Keratinocyte (primary cell): ENCODE measurements around the gene PPOX.

Experiments used
- EZH2 ChIP-seq: IDR thresholded peaks from one replicate; pipeline ENCODE4 v1.6.1; 2012; ENCODE audit warnings: inconsistent platforms, mild to moderate bottlenecking, low read length, moderate library complexity
- TF ChIP-seq, protein P1 (sequence below), 3 experiments: IDR thresholded peaks in 1 of 3; conservative IDR thresholded peaks in 1 of 3; optimal IDR thresholded peaks in 1 of 3; 2 replicates in 2 of 3; 3 replicates in 1 of 3; pipeline versions ENCODE3 to v1.5.1; 2011; ENCODE audit warnings: low read length in 3 of 3, mild to moderate bottlenecking in 3 of 3, moderate library complexity in 2 of 3, control low read depth in 1 of 3, inconsistent platforms in 1 of 3; ENCODE audit not compliant: insufficient read depth in 2 of 3; ENCODE audit errors: extremely low read depth in 1 of 3

- TF ChIP-seq, protein P1, sequence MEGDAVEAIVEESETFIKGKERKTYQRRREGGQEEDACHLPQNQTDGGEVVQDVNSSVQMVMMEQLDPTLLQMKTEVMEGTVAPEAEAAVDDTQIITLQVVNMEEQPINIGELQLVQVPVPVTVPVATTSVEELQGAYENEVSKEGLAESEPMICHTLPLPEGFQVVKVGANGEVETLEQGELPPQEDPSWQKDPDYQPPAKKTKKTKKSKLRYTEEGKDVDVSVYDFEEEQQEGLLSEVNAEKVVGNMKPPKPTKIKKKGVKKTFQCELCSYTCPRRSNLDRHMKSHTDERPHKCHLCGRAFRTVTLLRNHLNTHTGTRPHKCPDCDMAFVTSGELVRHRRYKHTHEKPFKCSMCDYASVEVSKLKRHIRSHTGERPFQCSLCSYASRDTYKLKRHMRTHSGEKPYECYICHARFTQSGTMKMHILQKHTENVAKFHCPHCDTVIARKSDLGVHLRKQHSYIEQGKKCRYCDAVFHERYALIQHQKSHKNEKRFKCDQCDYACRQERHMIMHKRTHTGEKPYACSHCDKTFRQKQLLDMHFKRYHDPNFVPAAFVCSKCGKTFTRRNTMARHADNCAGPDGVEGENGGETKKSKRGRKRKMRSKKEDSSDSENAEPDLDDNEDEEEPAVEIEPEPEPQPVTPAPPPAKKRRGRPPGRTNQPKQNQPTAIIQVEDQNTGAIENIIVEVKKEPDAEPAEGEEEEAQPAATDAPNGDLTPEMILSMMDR (optimal IDR thresholded peaks at IDR 0.05 in 1 of 3, IDR thresholded peaks at IDR 0.05 in 1 of 3, conservative IDR thresholded peaks at IDR 0.05 in 1 of 3; ENCODE audit: extremely low read depth in 1 of 3, insufficient read depth in 2 of 3, low read length in 3 of 3): no peak
- no peak for TF ChIP-seq EZH2
These were observed 52.3 kb downstream of the PPOX start for GRCh38 chr1:161218301-161219077.
